Stimulated activated CD4-positive, alpha-beta T cell treated with anti-CD3 and anti-CD28 coated beads, Interleukin-4, amount 100 ng/mL, for 48 hours (primary cell): Measurements from ENCODE around the gene WDR74.

Experiments used
- DNase-seq, 2 donors: peaks; one replicate each; pipeline ENCODE4 v3.0.0-alpha.2; 2020; ENCODE audit warnings: low read depth in 2 of 2

WDR74 gene

GRCh38 chr11:62794201-62794775, 45.1 kb downstream of the WDR74 start:
- DNase-seq = no peak

- no peak for DNase-seq
Observed at GRCh38 chr11:62792202-62792575, 47.2 kb downstream of the WDR74 start.

GRCh38 chr11:62791501-62792201, 47.7 kb downstream of the WDR74 start, which contains the start of gene TMEM223:
Gene TMEM223, minus strand, starts transcription at chr11:62792006. Its CDS starts 12 bp downstream, at chr11:62791994.
- peak; percentile 86 to 90 for DNase-seq

GRCh38 chr11:62789576-62789975, 49.8 kb downstream of the WDR74 start:
- DNase-seq = no peak

- no peak for DNase-seq
Observed at GRCh38 chr11:62788991-62789390, 50.4 kb downstream of the WDR74 start.

GRCh38 chr11:62787005-62787759, 52.2 kb downstream of the WDR74 start, which contains the start of gene TMEM179B:
Gene TMEM179B, plus strand, starts transcription at chr11:62787402. Its CDS starts 30 bp downstream, at chr11:62787432.
- DNase-seq = peak; percentile 97 to 99

- peak; percentile 77 to 78 for DNase-seq
Observed at GRCh38 chr11:62786318-62787004, 52.9 kb downstream of the WDR74 start.
